Right lung (tissue), 5 donors: ENCODE results near the gene SPAG7. TPM values are rescaled to one million over a fixed set of nuclear protein-coding genes. Genes with fewer than 3 reads are reported as not detected.

Source experiments
- DNase-seq, 2 donors: peaks; one replicate each; pipeline ENCODE4 v3.0.0-alpha.2; 2013
- polyA plus RNA-seq, 5 donors: library from polyadenylated mRNA; unstranded; fragments of 120-200 nt; gene quantifications; one replicate each; pipeline versions ENCODE4 v1.2.1 to v1.2.3, GENCODE V29; 2013; ENCODE audit warnings: inconsistent platforms in 1 of 5, low replicate concordance in 1 of 5; ENCODE audit not compliant: insufficient read length in 5 of 5, insufficient read depth in 1 of 5

SPAG7 gene
- polyA plus RNA-seq, 5 donors = 73.1 to 88.6 (median 76.3) TPM

DNA sequence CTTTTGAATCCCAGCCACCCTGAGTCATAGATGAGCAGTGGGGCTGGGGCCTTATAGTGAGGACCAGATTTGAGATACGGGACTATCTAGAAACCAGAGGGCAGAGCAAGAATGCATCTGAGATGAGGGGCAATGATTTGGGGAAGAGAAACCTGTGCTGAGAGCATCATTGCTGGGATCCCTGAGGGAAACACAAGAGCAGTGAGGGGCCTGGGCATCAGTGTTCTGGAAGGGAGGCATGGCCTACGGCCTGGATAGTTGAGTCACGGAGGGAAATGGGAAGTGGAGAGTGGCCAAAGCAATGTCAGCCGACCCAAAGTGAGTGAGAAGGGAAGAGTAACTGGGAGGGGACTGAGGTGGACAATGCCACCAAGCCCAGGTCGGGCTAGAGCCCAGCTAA is 14.7 kb upstream of the SPAG7 start:
- DNase-seq = no peak

- peak in 1 of 2 donors; percentile 60 for DNase-seq
Measured at GRCh38 chr17:4980644-4981216, 13.1 kb upstream of the SPAG7 start.

GRCh38 chr17:4978726-4979125 is 11.1 kb upstream of the SPAG7 start:
- no peak for DNase-seq

- DNase-seq = no peak
Measured at GRCh38 chr17:4974115-4974670, 6.6 kb upstream of the SPAG7 start.

GRCh38 chr17:4973256-4974114 is 5.9 kb upstream of the SPAG7 start:
- DNase-seq = no peak

GRCh38 chr17:4972752-4973151 is 5.1 kb upstream of the SPAG7 start:
- no peak for DNase-seq

DNA sequence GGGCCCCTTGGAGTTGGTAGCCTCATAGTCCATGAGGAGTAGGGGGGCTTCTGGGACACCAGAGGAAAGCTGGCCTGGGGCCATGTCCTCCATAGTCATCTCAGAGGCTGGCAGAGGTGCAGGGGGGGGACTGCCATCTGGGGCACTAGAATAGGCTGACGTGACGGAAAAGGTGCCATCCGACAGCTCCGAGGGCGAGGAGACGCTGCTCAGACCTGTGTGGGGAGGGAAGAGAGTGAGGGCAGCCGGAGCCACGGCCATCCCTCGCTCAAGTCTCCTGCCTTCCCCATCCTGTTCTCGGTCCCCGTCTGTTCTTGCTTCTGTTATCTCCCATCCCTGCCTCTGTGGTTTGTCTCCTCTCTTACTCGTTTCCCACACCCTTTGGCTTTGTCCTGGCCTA is 4.7 kb upstream of the SPAG7 start:
- no peak for DNase-seq

DNA sequence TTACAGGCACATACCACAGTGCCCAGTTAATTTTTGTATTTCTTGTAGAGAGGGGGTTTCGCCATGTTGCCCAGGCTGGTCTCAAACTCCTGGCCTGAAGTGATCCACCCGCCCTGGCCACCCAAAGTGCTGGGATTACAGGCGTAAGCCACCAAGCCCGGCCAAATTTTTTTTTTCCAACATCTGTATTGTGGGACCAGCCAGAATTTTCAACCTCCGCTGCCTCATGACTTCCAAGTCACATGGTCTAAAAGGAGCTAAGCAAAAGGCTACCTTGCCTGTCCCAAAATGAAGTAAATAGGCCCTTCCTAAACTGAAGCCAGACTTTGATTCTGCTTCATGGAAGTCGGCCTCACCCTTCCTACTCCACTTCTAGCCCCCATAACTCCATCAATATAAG is 4.2 kb upstream of the SPAG7 start:
- no peak for DNase-seq

GRCh38 chr17:4970273-4970672 is 2.7 kb upstream of the SPAG7 start:
- DNase-seq = no peak

- no peak for DNase-seq
Measured at GRCh38 chr17:4969551-4970173, 2.0 kb upstream of the SPAG7 start.

GRCh38 chr17:4969047-4969550 is 1.5 kb upstream of the SPAG7 start:
- DNase-seq = no peak

DNA sequence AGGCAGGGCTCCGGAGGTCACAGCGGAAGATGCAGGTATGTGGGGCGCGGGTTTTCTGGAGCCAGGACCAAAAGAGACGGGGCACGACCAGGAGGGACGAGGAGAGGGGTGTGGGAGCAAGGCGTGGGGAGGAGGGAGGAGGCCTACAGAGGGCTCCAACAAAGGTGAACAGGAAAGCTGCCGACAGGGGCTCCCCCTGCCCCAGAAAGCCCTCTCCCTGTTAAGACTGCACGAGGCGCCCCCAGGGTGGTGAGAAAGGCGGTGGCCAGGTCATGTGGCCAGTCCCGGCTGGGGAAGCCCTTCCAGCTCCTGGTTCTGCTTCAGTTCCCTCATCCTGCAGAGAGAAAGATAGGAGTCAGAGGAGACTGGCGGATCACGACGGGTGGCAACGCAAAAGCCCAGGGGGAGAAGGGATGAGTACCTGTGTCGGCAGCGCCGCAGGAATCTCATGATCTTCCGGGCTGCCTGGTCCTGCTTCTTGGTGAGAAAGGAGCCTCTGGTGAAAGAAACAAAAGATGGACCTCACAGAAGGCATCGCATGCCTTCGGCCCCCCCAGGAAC is 949 bp upstream of the SPAG7 start:
- DNase-seq = no peak

DNA sequence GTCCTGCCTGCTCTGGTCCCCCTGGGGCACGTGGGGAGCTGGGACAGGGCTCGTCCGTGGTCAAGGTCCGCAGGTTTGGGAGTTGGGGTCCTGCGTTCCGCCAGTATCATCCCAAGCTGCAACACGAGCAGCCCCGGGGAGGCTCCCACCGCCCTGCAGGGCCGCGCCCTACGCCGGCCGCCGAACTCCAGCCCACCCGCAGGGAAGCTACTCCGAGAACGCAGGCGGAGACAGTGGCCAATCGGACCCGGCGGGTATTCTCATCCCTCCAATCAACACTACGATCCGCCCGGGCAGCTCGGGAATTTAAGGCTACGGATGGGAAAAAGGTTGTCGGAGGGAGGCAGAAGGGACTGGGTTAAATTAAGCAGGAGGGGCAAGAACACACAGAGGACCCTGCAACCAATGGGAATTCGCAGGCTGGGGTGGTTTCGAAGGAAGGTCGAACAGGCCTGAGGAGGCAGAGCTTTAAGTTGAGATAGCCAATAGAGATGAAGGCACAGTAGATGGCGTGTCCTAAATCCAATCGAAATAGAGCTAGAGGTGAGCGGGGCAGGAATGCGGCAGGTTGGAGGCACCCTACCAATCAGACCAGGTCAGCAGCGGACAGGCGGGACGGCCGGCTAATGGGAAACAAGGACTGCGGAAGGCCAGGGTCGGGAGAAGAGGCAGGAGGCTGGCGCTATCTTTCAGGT is 626 bp downstream of the SPAG7 start:
- peak; percentile 99 for DNase-seq

DNA sequence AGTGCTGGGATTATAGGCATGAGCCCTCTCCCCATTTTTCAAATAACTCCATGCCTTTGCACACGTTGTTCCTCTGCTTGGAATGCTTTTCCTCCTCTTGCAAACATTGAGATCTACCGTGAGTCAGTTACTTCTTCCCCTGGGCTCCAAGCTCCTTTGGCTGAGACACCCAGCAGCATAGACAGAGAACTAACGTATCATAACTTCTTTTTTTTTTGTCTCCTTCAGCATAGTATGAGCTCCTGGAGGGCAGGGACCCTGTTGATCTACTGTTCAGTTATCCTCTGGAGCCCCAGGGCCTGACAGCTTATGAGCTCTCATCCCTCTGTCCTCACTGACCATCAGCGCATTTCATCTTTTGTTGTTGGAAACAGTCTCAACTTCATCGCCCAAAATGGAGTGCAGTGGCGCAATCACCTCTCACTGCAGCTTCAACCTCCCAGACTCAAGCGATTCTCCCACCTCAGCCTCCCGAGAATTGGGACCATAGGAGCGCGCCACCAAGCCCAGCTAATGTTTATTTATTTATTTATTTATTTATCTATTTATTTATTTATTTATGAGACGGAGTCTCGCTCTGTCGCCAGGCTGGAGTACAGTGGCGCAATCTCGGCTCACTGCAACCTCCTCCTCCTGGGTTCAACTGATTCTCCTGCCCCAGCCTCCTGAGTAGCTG is 2.2 kb downstream of the SPAG7 start:
- no peak for DNase-seq

GRCh38 chr17:4960279-4960922 is 7.2 kb downstream of the SPAG7 start:
- no peak for DNase-seq

- DNase-seq = no peak
Measured at GRCh38 chr17:4959261-4959965, 8.2 kb downstream of the SPAG7 start.

DNA sequence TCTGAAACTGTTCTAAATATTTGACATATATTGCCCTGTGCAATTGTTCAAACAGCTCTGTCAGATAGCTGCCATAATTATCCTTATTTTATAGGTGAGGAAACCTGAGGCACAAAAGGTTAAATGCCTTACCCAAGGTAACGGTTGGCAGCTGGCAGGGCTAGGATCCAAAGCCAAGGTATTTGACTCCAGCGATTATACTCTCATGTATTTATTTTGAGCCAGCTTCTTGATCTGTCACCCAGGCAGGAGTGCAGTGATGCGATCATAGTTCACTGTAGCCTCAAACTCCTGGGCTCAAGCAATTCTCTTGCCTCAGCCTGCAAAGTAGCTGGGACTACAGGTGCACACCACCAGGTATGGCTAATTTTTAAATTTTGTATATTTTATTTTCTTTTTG is 9.5 kb downstream of the SPAG7 start:
- no peak for DNase-seq

DNA sequence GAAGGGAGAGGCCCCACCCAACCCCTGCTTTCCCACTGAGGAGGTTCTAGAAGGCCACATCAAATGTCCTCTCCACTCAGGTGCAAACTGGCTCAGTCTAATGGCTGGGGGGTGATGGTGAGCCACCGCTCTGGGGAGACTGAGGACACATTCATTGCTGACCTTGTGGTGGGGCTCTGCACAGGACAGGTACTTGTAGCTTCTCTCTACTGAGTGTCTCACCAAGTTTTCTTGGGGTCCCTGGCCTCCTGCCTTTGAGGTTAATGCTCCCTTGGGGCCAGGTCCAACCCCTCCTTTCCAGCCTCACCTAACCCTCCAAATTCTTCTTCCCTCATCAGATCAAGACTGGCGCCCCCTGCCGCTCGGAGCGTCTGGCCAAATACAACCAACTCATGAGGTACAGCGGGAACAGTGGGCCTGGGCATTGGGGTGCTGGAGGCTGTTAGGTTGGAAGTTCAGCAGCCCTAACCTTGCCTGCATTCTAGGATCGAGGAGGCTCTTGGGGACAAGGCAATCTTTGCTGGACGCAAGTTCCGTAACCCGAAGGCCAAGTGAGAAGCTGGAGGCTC is 11.0 kb downstream of the SPAG7 start:
- no peak for DNase-seq

GRCh38 chr17:4955091-4955490 is 12.5 kb downstream of the SPAG7 start:
- DNase-seq = no peak
